NCI-H1417 (cell line): ENCODE data around the gene ZNF846.
"Not testable (repeated sequence)": the region's sequence is repeated elsewhere in the genome, so short reads cannot be mapped to it uniquely, and the experiment has no call there.

Experiments
- DNase-seq, 3 experiments: peaks; one replicate each; lab custom pipeline; 2025; lab: John Stamatoyannopoulos, UW

Gene ZNF846

GRCh38 chr19:9784163-9784496, 15.6 kb upstream of the ZNF846 start:
- not testable (repeated sequence) for DNase-seq

GRCh38 chr19:9782338-9782737, 13.8 kb upstream of the ZNF846 start:
- no peak for DNase-seq

GRCh38 chr19:9757544-9758501, 10.7 kb downstream of the ZNF846 start:
- no peak for DNase-seq

- no peak for DNase-seq
Measured at GRCh38 chr19:9752701-9753443, 15.7 kb downstream of the ZNF846 start.

GRCh38 chr19:9751446-9751845, 17.1 kb downstream of the ZNF846 start:
- no peak for DNase-seq

GRCh38 chr19:9741476-9742171, 26.9 kb downstream of the ZNF846 start:
- no peak for DNase-seq

DNA sequence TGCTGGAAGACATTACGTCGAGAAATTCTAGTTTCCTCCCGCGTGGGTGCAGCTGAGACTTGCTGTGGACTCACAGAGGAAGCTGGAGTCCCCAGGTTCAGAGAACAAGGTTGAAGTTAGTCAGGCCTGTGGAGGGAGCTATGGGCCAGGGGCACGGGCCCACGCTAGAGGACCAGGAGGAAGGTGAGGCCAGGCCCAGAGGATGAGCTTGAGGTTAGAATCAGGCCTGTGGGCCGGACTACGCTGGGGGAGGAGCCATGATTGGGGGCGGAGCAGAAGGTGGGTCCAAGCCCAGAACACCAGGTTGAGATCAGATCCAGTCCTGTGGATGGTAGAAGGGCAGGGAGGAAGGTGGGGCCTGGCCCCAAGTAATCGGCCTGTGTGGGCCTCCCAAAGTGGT, 32.6 kb downstream of the ZNF846 start:
- DNase-seq = no peak

DNA sequence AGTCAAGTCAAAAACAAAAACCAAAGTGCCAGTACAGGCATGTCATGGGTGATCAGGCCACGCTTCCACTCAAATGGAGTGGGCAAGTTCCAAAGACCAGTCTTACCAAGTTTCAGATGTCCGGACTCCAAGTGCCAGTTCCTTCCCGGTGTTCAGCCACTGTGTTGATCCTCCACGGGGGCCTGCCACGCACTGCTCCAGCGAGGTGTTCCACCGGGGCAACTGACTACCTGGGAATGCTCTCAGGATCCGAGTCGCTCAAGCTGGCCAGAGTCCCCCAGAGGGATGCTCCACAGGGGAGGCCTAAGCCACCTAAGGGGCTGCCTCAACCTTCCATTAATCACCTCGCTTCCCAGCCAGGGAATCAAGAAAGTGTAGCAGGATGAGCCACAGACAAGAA, 38.5 kb downstream of the ZNF846 start:
- not testable (repeated sequence) for DNase-seq

DNA sequence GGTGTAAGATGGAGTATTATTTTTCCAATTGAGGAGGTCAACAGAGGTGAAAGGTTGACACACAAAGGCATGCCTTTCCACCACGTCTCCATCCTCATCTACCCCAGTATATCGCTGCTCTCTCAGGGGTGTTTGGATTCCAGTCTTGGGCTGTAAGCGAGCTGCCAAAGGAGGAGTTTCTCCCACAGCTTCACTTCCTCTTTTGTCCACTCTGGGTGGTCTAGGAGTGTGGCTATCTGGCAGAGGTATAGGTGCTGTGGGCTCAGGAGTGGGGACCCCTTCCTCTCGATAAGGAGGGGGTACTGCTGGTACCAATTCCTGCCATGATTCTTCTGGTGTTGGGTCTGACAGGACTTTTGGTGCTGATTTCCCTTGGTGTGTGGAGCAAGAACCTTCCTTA, 39.4 kb downstream of the ZNF846 start:
- no peak for DNase-seq

GRCh38 chr19:9727644-9728043, 40.9 kb downstream of the ZNF846 start:
- no peak for DNase-seq

GRCh38 chr19:9725508-9726201, 42.9 kb downstream of the ZNF846 start:
- peak in 1 of 3 experiments; percentile 22 for DNase-seq

DNA sequence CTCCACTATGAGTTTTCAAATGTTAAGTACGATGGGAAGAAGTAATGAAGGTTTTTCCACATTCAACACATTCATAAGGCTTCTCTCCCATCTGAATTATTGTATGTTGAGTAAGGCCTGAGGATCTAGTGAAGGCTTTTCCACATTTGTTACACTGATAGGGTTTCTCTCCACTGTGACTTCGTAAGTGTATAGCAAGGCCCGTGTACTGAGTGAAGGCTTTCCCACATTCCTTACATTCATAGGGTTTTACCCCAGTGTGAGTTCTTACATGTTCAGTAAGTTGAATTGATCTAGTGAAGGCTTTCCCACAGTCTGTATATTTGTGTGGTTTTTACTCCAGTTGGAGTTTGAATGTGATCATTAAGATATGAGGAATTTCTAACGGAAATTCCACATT, 44.4 kb downstream of the ZNF846 start:
- no peak for DNase-seq

DNA sequence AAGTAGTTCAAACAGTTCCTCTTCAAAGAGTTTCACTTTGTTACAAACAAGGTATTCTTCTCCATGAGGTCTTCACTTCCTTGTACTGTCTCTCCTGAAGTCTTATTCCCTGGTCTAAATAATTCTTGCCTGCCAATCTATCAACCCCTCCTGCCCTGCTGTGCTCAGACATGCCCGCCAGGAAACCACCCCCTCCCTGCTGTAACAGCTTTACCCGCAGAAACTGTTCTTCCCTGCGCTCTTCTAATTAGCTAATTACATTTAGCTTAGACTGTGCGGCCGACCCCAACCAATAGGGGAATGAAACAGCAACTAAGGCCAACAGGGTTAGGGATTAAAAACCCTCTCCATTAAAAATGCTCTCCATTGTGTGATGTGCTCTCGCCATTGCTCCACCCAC, 46.7 kb downstream of the ZNF846 start:
- DNase-seq = peak in 1 of 3 experiments; percentile 52

- DNase-seq = no peak
Measured at GRCh38 chr19:9720541-9720940, 48.0 kb downstream of the ZNF846 start.

DNA sequence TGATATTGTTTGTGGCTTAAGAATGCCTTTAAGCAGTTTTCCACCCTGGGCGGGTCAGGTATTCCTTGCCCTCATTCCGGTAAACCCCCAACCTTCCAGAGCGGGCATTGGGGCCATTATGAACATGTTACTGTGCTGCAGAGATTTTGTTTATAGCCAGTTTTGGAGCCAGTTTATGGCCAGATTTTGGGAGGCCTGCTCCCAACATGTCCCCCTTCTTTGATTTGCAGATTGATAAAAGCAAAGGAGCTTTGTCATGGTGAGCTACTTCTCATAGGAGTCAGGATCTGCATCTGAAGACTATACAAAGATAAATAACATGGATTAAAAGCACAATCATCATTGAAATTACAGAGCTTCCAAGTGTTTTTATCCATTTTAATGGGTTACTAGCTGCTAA, 56.7 kb downstream of the ZNF846 start:
- DNase-seq = no peak

GRCh38 chr19:9709305-9709704, 59.2 kb downstream of the ZNF846 start:
- no peak for DNase-seq

DNA sequence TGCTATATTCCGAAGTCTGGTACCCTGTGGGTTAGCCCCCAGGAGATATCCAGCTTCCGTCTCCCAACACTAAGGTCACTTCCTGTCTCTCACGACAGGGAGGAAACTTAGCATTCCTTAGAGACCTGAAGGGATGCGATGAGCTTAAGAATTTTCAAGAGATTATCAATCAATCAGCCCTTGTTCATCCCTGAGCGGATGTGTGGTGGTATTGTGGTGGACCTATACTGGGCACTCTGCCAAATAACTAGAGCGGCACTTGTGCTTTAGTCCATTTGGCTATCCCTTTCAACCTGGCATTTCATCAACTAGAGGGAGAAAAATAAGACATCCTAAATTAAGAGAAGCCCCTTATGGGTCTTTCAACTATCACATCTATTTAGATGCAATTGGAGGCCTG, 62.7 kb downstream of the ZNF846 start:
- DNase-seq = no peak

DNA sequence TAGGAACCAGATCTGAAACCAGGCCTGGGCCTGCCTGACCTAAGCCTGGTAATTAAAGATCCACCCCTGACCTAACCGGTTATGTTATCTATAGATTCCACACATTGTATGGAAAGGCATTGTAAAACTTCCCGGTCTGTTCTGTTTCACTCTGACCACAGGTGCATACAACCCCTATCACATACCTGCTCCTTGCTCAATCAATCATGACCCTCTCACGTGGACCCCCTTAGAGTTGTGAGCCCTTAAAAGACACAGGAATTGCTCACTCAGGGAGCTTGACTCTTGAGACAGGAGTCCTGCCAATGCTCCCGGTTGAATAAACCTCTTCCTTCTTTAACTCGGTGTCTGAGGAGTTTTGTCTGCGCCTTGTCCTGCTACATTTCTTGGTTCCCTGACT, 66.4 kb downstream of the ZNF846 start:
- no peak for DNase-seq
